Hepatocyte (in vitro differentiated cells): Measurements from ENCODE around the gene SPRN. TPM values are rescaled to one million over a fixed set of nuclear protein-coding genes. Genes with fewer than 3 reads are reported as not detected.

Source experiments
- DNase-seq: peaks from one replicate; pipeline ENCODE4 v3.0.0-alpha.2; 2016; ENCODE audit warnings: low spot score
- H2AFZ ChIP-seq: fragments of 200-600 bp; sonication (generic); 2 replicates; pipeline ENCODE4 v1.6.0; 2016; ENCODE audit warnings: antibody characterized with exemption, mild to moderate bottlenecking
- H3K27ac ChIP-seq: fragments of 200-600 bp; sonication (generic); 2 replicates; pipeline ENCODE4 v1.5.1; 2016; ENCODE audit warnings: mild to moderate bottlenecking
- H3K27me3 ChIP-seq: fragments of 200-600 bp; sonication (generic); 2 replicates; pipeline ENCODE4 v1.6.1; 2016
- H3K36me3 ChIP-seq: fragments of 200-600 bp; sonication (generic); replicated peaks from 2 replicates; pipeline ENCODE4 v1.5.1; 2016; ENCODE audit warnings: low read depth; ENCODE audit not compliant: insufficient read depth
- H3K4me1 ChIP-seq: fragments of 200-600 bp; sonication (generic); 2 replicates; pipeline ENCODE4 v1.5.1; 2016; ENCODE audit warnings: mild to moderate bottlenecking, moderate library complexity; ENCODE audit not compliant: insufficient read depth
- H3K4me2 ChIP-seq: fragments of 200-600 bp; sonication (generic); 2 replicates; pipeline ENCODE4 v1.6.0; 2016
- H3K4me3 ChIP-seq: fragments of 200-600 bp; sonication (generic); 2 replicates; pipeline ENCODE4 v1.5.1; 2016; ENCODE audit warnings: mild to moderate bottlenecking
- H3K79me2 ChIP-seq: fragments of 200-600 bp; sonication (generic); 2 replicates; pipeline ENCODE4 v1.6.0; 2017; ENCODE audit warnings: mild to moderate bottlenecking
- H3K9me2 ChIP-seq: fragments of 200-600 bp; sonication (generic); replicated peaks from 2 replicates; pipeline ENCODE4 v1.6.0; 2017; ENCODE audit warnings: mild to moderate bottlenecking; ENCODE audit not compliant: insufficient read depth
- H3K9me3 ChIP-seq: fragments of 200-600 bp; sonication (generic); 2 replicates; pipeline ENCODE4 v1.5.1; 2016; ENCODE audit warnings: low read depth, mild to moderate bottlenecking
- H4K20me1 ChIP-seq: fragments of 200-600 bp; sonication (generic); 2 replicates; pipeline ENCODE4 v1.6.0; 2016; ENCODE audit warnings: mild to moderate bottlenecking; ENCODE audit not compliant: insufficient read depth, poor library complexity, severe bottlenecking
- EZH2 ChIP-seq: fragments of 200-600 bp; sonication (generic); IDR thresholded peaks from 2 replicates; pipeline ENCODE4 v1.6.1; 2016; ENCODE audit warnings: antibody characterized with exemption, mild to moderate bottlenecking, borderline replicate concordance
- EZH2phosphoT487 ChIP-seq: fragments of 200-600 bp; sonication (generic); IDR thresholded peaks from one replicate; pipeline ENCODE4 v1.6.1; 2018; ENCODE audit warnings: antibody characterized with exemption, mild to moderate bottlenecking, low read depth, moderate library complexity; ENCODE audit not compliant: unreplicated experiment, severe bottlenecking
- WGBS: methylation state at CpG from one replicate; pipeline ENCODE4 v1.1.6; 2016; ENCODE audit warnings: low lambda C conversion rate; ENCODE audit errors: missing lambda C conversion rate; 5-methylcytosine and 5-hydroxymethylcytosine counted together
- polyA plus RNA-seq: library from polyadenylated mRNA; unstranded; fragments of >200 nt; fragmentation: Nextera tagmentation; extraction: Ambion mirVana; gene quantifications from 2 replicates; pipeline ENCODE4 v1.2.1, GENCODE V29; 2016
- total RNA-seq: library from RNA; depleted of rRNA; stranded (reverse); fragments of >200 nt; gene quantifications from 2 replicates; pipeline ENCODE4 v1.2.3, GENCODE V29; 2014
- TF ChIP-seq, protein P1 (sequence below): fragments of 200-600 bp; sonication (generic); IDR thresholded peaks from 2 replicates; pipeline ENCODE4 v1.5.1; 2016; ENCODE audit warnings: antibody characterized with exemption, mild to moderate bottlenecking; ENCODE audit not compliant: poor library complexity

SPRN gene
- total and polyA plus RNA-seq, 2 experiments from 2014 or later = 0.97 to 2.7 TPM

- no peaks in the 10 kb centered on the region for H4K20me1 ChIP-seq
- no peak overlapping the region for H2AFZ ChIP-seq
- H3K4me3 ChIP-seq = no peak overlapping the region
- TF ChIP-seq, protein P1, sequence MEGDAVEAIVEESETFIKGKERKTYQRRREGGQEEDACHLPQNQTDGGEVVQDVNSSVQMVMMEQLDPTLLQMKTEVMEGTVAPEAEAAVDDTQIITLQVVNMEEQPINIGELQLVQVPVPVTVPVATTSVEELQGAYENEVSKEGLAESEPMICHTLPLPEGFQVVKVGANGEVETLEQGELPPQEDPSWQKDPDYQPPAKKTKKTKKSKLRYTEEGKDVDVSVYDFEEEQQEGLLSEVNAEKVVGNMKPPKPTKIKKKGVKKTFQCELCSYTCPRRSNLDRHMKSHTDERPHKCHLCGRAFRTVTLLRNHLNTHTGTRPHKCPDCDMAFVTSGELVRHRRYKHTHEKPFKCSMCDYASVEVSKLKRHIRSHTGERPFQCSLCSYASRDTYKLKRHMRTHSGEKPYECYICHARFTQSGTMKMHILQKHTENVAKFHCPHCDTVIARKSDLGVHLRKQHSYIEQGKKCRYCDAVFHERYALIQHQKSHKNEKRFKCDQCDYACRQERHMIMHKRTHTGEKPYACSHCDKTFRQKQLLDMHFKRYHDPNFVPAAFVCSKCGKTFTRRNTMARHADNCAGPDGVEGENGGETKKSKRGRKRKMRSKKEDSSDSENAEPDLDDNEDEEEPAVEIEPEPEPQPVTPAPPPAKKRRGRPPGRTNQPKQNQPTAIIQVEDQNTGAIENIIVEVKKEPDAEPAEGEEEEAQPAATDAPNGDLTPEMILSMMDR = no peak
- TF ChIP-seq EZH2 (no peak), EZH2phosphoT487 (no peak)
- H3K36me3 ChIP-seq = peaks cover 28% of the 10 kb centered on the region
- H3K27me3 ChIP-seq = no peaks in the 10 kb centered on the region
- no peaks in the 10 kb centered on the region for H3K9me2 ChIP-seq
- no peak overlapping the region for H3K4me2 ChIP-seq
- no peak overlapping the region for H3K27ac ChIP-seq
- H3K9me3 ChIP-seq = peaks cover 22% of the 10 kb centered on the region
- H3K4me1 ChIP-seq = no peaks in the 10 kb centered on the region
- peaks cover 54% of the 10 kb centered on the region for H3K79me2 ChIP-seq
- DNase-seq = no peak
Observed at GRCh38 chr10:133412381-133412711, 12.1 kb downstream of the SPRN start.

DNA sequence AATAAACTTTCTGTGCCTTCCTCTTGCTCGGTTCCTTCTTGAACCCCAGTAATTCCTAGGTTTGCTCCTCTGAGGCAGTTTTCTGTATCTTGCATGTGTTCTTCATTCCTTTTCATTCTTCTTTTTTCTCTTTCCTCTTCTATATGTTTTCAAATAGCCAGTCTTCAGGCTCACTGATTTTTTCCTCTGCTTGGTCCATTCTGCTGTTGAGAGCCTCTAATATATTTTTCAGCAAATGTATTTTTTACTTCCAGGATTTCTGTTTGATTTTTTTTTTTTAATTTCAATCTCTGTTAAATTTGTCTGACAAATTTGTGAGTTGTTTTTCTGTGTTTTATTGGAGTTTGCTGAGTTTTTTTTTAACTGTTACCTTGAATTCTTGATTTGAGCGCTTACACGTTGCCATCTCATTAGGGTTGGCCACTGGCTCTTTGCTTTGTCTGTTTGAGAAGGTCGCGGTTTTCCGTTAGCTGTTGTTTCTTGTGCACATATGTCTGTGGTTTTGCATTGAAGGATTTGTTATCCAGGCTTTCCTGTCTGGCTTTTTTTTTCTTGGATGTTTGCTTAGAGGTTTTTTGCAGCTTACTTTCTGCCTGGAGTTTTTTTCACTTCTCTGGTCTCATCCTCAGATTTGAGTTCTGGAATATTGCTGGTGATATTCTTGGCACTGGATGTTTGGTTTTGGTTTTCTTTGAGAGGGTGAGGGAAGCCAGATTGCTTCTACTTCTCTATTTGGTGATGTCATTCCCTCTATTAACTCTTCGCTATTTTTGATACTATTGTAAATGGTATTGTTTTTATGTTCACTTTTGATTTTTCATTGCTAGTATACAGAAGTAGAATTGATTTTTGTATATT, 12.7 kb downstream of the SPRN start:
- Histone ChIP-seq H3K27me3 (no peaks in the 10 kb centered on the region), H3K36me3 (peaks cover 28% of the 10 kb centered on the region), H4K20me1 (no peaks in the 10 kb centered on the region), H3K27ac (no peak overlapping the region), H3K4me3 (no peak overlapping the region), H3K4me1 (no peaks in the 10 kb centered on the region), H3K9me3 (peaks cover 22% of the 10 kb centered on the region), H3K4me2 (no peak overlapping the region), H3K9me2 (no peaks in the 10 kb centered on the region), H3K79me2 (peaks cover 59% of the 10 kb centered on the region), H2AFZ (no peak overlapping the region)
- WGBS = 95% methylated on average over 7 of the region's 7 CpGs
- TF ChIP-seq, protein P1 = no peak
- no peak for TF ChIP-seq EZH2
- TF ChIP-seq EZH2phosphoT487 = no peak
- no peak for DNase-seq

GRCh38 chr10:133405844-133406527, 18.4 kb downstream of the SPRN start:
- peaks cover 9% of the 10 kb centered on the region for H3K36me3 ChIP-seq
- no peaks in the 10 kb centered on the region for H3K4me1 ChIP-seq
- 98% methylated on average over 8 of the region's 8 CpGs for WGBS
- H3K27ac ChIP-seq = no peak overlapping the region
- no peak overlapping the region for H2AFZ ChIP-seq
- no peak overlapping the region for H3K4me3 ChIP-seq
- TF ChIP-seq, protein P1 = no peak
- no peak for TF ChIP-seq EZH2phosphoT487
- TF ChIP-seq EZH2 = no peak
- DNase-seq = no peak
- no peaks in the 10 kb centered on the region for H4K20me1 ChIP-seq
- H3K9me3 ChIP-seq = peaks cover 4% of the 10 kb centered on the region
- H3K79me2 ChIP-seq = peaks cover 70% of the 10 kb centered on the region
- no peaks in the 10 kb centered on the region for H3K27me3 ChIP-seq
- H3K4me2 ChIP-seq = no peak overlapping the region
- no peaks in the 10 kb centered on the region for H3K9me2 ChIP-seq
